ENCODE results near the gene SIRPA. TPM values are rescaled to one million over a fixed set of nuclear protein-coding genes. Genes with fewer than 3 reads are reported as not detected.

Gene SIRPA
- total RNA-seq, 1 experiment from 2014 or later, result 6.0 TPM

DNA sequence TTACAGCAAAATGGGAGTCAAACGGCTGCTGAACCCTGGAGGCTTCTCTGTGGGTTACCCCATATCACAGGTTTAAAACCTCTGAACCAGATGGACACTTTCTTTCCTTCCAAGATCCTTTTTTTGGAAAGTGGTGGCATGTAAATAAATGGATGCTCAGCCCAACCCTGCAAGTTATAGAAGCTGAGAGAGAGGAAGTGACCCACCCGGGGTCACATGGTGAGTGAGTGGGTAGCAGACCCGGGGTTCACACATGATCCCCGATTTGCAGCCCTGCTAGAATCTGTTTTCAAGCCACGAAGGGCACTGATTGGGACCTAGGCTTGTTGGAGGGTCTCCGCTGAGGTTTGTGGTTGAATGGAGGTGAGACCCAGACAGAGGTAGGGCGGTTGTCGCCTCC, 32.0 kb downstream of the SIRPA start:
- H2AK5ac ChIP-seq (ENCODE audit: insufficient read length, low read length), result no peak overlapping the region
- TF ChIP-seq CTCF (conservative IDR thresholded peaks at IDR 0.05), result no peak

More for the DNA sequence above, 32.0 kb downstream of the SIRPA start:
- H2AFZ ChIP-seq (ENCODE audit: low read length), result no peak overlapping the region
- H2BK12ac ChIP-seq (ENCODE audit: insufficient read length, low read depth, low read length), result no peak overlapping the region
- no peak overlapping the region for H3K18ac ChIP-seq (ENCODE audit: insufficient read length, low read depth, low read length)
- H3K14ac ChIP-seq (ENCODE audit: insufficient read depth, low read length), result no peak overlapping the region
- Mint-ChIP-seq H3K36me3 (ENCODE audit: insufficient read depth in 1 of 3, low read depth in 3 of 3) (peaks cover 3 to 4% (median 4%) of the 10 kb centered on the region in 3 experiments; a peak in 6 of 7 replicates), H3K27ac (no peak overlapping the region; a peak in 1 of 7 replicates), H3K4me1 (peaks cover 24 to 30% of the 10 kb centered on the region in 2 experiments), H3K9me3 (no peaks in the 10 kb centered on the region; a peak in 1 of 5 replicates), H3K27me3 (ENCODE audit: low read depth) (peaks cover 4% of the 10 kb centered on the region), H3K4me3 (no peak overlapping the region)
- no peak overlapping the region for H3K23ac ChIP-seq (ENCODE audit: insufficient read length, low read depth, low read length)
- WGBS (ENCODE audit: extremely low coverage, insufficient read length, low lambda C conversion rate), result no CpG with 5 or more reads among the region's 8 CpGs
- H3K23me2 ChIP-seq (ENCODE audit: insufficient read length, low read depth, low read length, poor library complexity, severe bottlenecking), result no peaks in the 10 kb centered on the region
- H4K91ac ChIP-seq (ENCODE audit: insufficient read length, low read depth, low read length), result no peak overlapping the region
- H3K79me1 ChIP-seq (ENCODE audit: insufficient read depth, low read depth, low read length, poor library complexity, severe bottlenecking), result no peaks in the 10 kb centered on the region
- H3K79me2 ChIP-seq (ENCODE audit: insufficient read depth, low read length), result no peaks in the 10 kb centered on the region
- H3T11ph ChIP-seq (ENCODE audit: low read length), result no peak overlapping the region
- H3K4ac ChIP-seq (ENCODE audit: low read depth, low read length), result no peak overlapping the region
- H4K20me1 ChIP-seq (ENCODE audit: control insufficient read depth, insufficient read depth, insufficient read length), result no peaks in the 10 kb centered on the region
- H2BK5ac ChIP-seq (ENCODE audit: insufficient read length, low read length), result no peak overlapping the region
- H3K9ac ChIP-seq (ENCODE audit: extremely low read depth, insufficient read length, low read length), result no peak overlapping the region
- H3K9me3 ChIP-seq (ENCODE audit: control insufficient read depth, low read depth, low read length), result no peaks in the 10 kb centered on the region
- no peak overlapping the region for H2BK20ac ChIP-seq (ENCODE audit: low read depth, low read length, poor library complexity, severe bottlenecking)
- no peaks in the 10 kb centered on the region for H3K27me3 ChIP-seq (ENCODE audit: insufficient read depth, low read length)
- H2BK120ac ChIP-seq (ENCODE audit: low read depth, low read length, poor library complexity, severe bottlenecking), result no peak overlapping the region
- H3K56ac ChIP-seq (ENCODE audit: insufficient read length, low read depth, low read length), result no peak overlapping the region
- no peak for DNase-seq
- no peak overlapping the region for H2BK15ac ChIP-seq (ENCODE audit: low read depth, low read length)
- no peak overlapping the region for H3K27ac ChIP-seq (ENCODE audit: insufficient read length, low read depth, low read length)
- H4K5ac ChIP-seq (ENCODE audit: insufficient read length, low read depth, low read length), result no peak overlapping the region
- H4K8ac ChIP-seq (replicated peaks; ENCODE audit: insufficient read length, low read depth, low read length), result no peak overlapping the region
- no peak overlapping the region for H3K4me2 ChIP-seq (ENCODE audit: insufficient read depth, insufficient read length, low read length)
- peaks cover 4% of the 10 kb centered on the region; the same call in 1 of the 2 replicates for H3K4me1 ChIP-seq (ENCODE audit: insufficient read depth, low read length)

Data from H9 (cell line).